Progenitor cell of endocrine pancreas (in vitro differentiated cells): ENCODE results near the gene INSYN1. TPM values are rescaled to one million over a fixed set of nuclear protein-coding genes. Genes with fewer than 3 reads are reported as not detected.

Source experiments
- DNase-seq: peaks from one replicate; pipeline ENCODE4 v3.0.0; 2021; ENCODE audit warnings: low spot score; ENCODE audit not compliant: unreplicated experiment
- H3K27ac Mint-ChIP-seq: 2 replicates; pipeline ENCODE4 v1.8.0; 2021; ENCODE audit warnings: mild to moderate bottlenecking, moderate library complexity, mixed read lengths
- H3K27me3 Mint-ChIP-seq: 2 replicates; pipeline ENCODE4 v1.8.0; 2021; ENCODE audit warnings: mixed read lengths
- H3K36me3 Mint-ChIP-seq: 2 replicates; pipeline ENCODE4 v1.8.0; 2022; ENCODE audit warnings: mixed read lengths; ENCODE audit not compliant: insufficient read depth
- H3K4me1 Mint-ChIP-seq: 2 replicates; pipeline ENCODE4 v1.8.0; 2021; ENCODE audit warnings: low read depth, mixed read lengths
- H3K4me3 Mint-ChIP-seq: 2 replicates; pipeline ENCODE4 v1.8.0; 2021; ENCODE audit warnings: low read depth, mild to moderate bottlenecking, moderate library complexity, mixed read lengths
- H3K9me3 Mint-ChIP-seq: 2 replicates; pipeline ENCODE4 v1.8.0; 2021; ENCODE audit warnings: low read depth, mixed read lengths
- total RNA-seq: library from RNA; stranded (reverse); gene quantifications from 2 replicates; pipeline ENCODE4 v1.2.1, GENCODE V29; 2021
- TF ChIP-seq, protein P1 (sequence below): fragments of 200-600 bp; sonication (generic); IDR thresholded peaks from one replicate; pipeline ENCODE4 v1.5.0; 2021; ENCODE audit warnings: antibody characterized with exemption, mild to moderate bottlenecking; ENCODE audit not compliant: unreplicated experiment

INSYN1 gene
- total RNA-seq, 1 donor from 2014 or later, result 3.7 TPM

DNA sequence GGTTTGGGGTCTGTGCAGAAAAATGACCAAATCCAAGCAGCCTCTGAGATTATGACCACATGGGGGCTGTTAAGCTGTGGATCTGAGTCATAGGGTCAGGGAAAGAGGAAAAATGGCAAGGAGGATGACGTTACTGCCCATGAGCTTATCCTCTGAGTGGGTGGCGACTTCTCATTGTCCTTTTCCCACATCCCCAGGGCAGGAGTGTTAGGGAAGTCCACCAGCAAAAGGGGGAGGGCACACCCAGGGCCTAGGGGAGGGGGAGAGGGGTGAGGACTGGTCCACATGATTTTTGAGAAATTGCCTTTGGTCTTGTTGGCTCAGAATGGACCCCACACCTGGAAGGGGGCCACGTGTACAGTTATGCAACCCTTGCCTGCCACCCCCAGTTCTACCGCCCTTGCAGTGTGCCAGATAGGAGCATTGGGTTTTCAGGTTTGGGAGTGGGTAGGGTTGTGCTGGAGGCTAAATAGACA is 66.3 kb downstream of the INSYN1 start:
- H3K4me1 Mint-ChIP-seq, result peaks cover 22% of the 10 kb centered on the region
- H3K4me3 Mint-ChIP-seq, result peak overlapping the region; percentile 87
- peak overlapping the region; percentile 15 for H3K27ac Mint-ChIP-seq
- DNase-seq, result no peak
- no peaks in the 10 kb centered on the region for H3K36me3 Mint-ChIP-seq
- TF ChIP-seq, protein P1, sequence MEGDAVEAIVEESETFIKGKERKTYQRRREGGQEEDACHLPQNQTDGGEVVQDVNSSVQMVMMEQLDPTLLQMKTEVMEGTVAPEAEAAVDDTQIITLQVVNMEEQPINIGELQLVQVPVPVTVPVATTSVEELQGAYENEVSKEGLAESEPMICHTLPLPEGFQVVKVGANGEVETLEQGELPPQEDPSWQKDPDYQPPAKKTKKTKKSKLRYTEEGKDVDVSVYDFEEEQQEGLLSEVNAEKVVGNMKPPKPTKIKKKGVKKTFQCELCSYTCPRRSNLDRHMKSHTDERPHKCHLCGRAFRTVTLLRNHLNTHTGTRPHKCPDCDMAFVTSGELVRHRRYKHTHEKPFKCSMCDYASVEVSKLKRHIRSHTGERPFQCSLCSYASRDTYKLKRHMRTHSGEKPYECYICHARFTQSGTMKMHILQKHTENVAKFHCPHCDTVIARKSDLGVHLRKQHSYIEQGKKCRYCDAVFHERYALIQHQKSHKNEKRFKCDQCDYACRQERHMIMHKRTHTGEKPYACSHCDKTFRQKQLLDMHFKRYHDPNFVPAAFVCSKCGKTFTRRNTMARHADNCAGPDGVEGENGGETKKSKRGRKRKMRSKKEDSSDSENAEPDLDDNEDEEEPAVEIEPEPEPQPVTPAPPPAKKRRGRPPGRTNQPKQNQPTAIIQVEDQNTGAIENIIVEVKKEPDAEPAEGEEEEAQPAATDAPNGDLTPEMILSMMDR, result no peak
- no peaks in the 10 kb centered on the region for H3K27me3 Mint-ChIP-seq
- no peaks in the 10 kb centered on the region for H3K9me3 Mint-ChIP-seq

- Mint-ChIP-seq H3K9me3 (no peaks in the 10 kb centered on the region), H3K4me3 (peak overlapping the region; percentile 87), H3K4me1 (peaks cover 22% of the 10 kb centered on the region), H3K36me3 (no peaks in the 10 kb centered on the region), H3K27ac (peak overlapping the region; percentile 96), H3K27me3 (peaks cover 3% of the 10 kb centered on the region)
- TF ChIP-seq, protein P1, result no peak
- DNase-seq, result no peak
Measured at GRCh38 chr15:73685981-73686380, 67.2 kb downstream of the INSYN1 start.

Other genes with a start within 250 kb of the INSYN1 start
- gene NPTN, start 120.0 kb downstream of the INSYN1 start, total RNA-seq, result 81.1 and 89.9 TPM in 2 replicates
- 198 and 207 TPM in 2 replicates for gene CD276, start 69.0 kb downstream of the INSYN1 start, total RNA-seq
- not detected in 2 replicates for gene TBC1D21, start 120.2 kb upstream of the INSYN1 start, total RNA-seq
- gene LOXL1, start 173.1 kb upstream of the INSYN1 start, total RNA-seq, result 17.1 and 17.4 TPM in 2 replicates
- 8.0 and 8.7 TPM in 2 replicates for gene STOML1, start 238.9 kb upstream of the INSYN1 start, total RNA-seq
- gene PML, start 241.4 kb upstream of the INSYN1 start, total RNA-seq, result 27.8 and 29.9 TPM in 2 replicates